Esophagus squamous epithelium (tissue), 5 donors: ENCODE data around the gene SNAI1. TPM values are rescaled to one million over a fixed set of nuclear protein-coding genes. Genes with fewer than 3 reads are reported as not detected.

Source experiments
- DNase-seq: peaks from one replicate; lab custom pipeline; 2025; lab: John Stamatoyannopoulos, UW
- H3K27ac ChIP-seq, 4 donors: fragments of 200-600 bp; sonication (generic); one replicate each; pipeline ENCODE4 v1.5.1; 2016 to 2019; ENCODE audit warnings: mild to moderate bottlenecking in 1 of 4
- H3K27me3 ChIP-seq, 4 donors: fragments of 200-600 bp; sonication (generic); 1 replicate in 3 of 4; 2 replicates in 1 of 4; pipeline versions ENCODE4 v1.5.1 to v1.6.0; 2017 to 2021; ENCODE audit warnings: antibody characterized with exemption in 1 of 4
- H3K36me3 ChIP-seq, 3 donors: fragments of 200-600 bp; sonication (generic); one replicate each; pipeline ENCODE4 v1.5.1; 2016 to 2019
- H3K4me1 ChIP-seq, 3 donors: fragments of 200-600 bp; sonication (generic); one replicate each; pipeline ENCODE4 v1.5.1; 2017 to 2019
- H3K4me3 ChIP-seq, 4 donors: fragments of 200-600 bp; sonication (generic); 1 replicate in 3 of 4; 2 replicates in 1 of 4; pipeline ENCODE4 v1.5.1; 2016 to 2019; ENCODE audit warnings: mild to moderate bottlenecking in 2 of 4, moderate library complexity in 1 of 4
- H3K9me3 ChIP-seq, 3 donors: fragments of 200-600 bp; sonication (generic); one replicate each; pipeline ENCODE4 v1.5.1; 2016 to 2019
- CTCF ChIP-seq, 6 experiments: fragments of 450-650 bp in 4 of 6; fragments of 200-600 bp in 2 of 6; sonication (generic) in 2 of 6; IDR thresholded peaks; one replicate each; pipeline ENCODE4 v1.5.1; 2016 to 2019; ENCODE audit warnings: antibody characterized with exemption in 6 of 6, mild to moderate bottlenecking in 4 of 6, moderate library complexity in 4 of 6
- POLR2A ChIP-seq, 4 donors: fragments of 450-650 bp; IDR thresholded peaks; one replicate each; pipeline ENCODE4 v1.6.1; 2017; ENCODE audit warnings: antibody characterized with exemption in 4 of 4, mild to moderate bottlenecking in 4 of 4, moderate library complexity in 3 of 4
- WGBS, 2 donors: methylation state at CpG; one replicate each; pipeline ENCODE4 v1.1.5; 2018; 5-methylcytosine and 5-hydroxymethylcytosine counted together
- intact Hi-C: fragments of 100-400 bp; cut with DNase I; formaldehyde crosslinking; loops from one replicate; pipeline ENCODE4 v1.15.0; 2022
- small RNA-seq, 4 donors: library from RNA; depleted of rRNA; stranded (forward); fragments of <200 nt; gene quantifications; one replicate each; pipeline ENCODE3, GENCODE V24; 2016
- total RNA-seq, 4 donors: library from RNA; depleted of rRNA; stranded (reverse); fragments of >200 nt; gene quantifications; one replicate each; pipeline ENCODE4 v1.1.0, GENCODE V29; 2016
- donor health status: DM: yes; HTN: yes; CAD: no.

SNAI1 gene
- total RNA-seq, 4 donors from 2014 or later, result 0.44 to 1.3 (median 0.75) TPM; not detected in 1

GRCh38 chr20:50034567-50035180 lies 51.9 kb downstream of the SNAI1 start:
- intact Hi-C loops, result no loop called here
- Histone ChIP-seq H3K36me3 (no peaks in the 10 kb centered on the region), H3K9me3 (no peaks in the 10 kb centered on the region), H3K4me3 (no peak overlapping the region), H3K27me3 (no peaks in the 10 kb centered on the region), H3K27ac (peak overlapping the region in 2 of 4 donors; percentile 6 to 14), H3K4me1 (peaks cover 18 to 41% (median 34%) of the 10 kb centered on the region in 3 donors)
- WGBS, 2 donors, result 20% methylated on average over 3 of the region's 9 CpGs; no CpG with 5 or more reads in 1 of the 2 donors
- TF ChIP-seq CTCF (IDR thresholded peaks at IDR 0.05) (no peak), POLR2A (IDR thresholded peaks at IDR 0.05) (no peak)
- DNase-seq, result no peak

GRCh38 chr20:50036703-50037102 lies 53.9 kb downstream of the SNAI1 start:
- intact Hi-C loops, result no loop called here
- H3K27me3 ChIP-seq, result no peaks in the 10 kb centered on the region
- DNase-seq, result no peak
- H3K27ac ChIP-seq, result no peak overlapping the region
- no CpG with 5 or more reads among the region's 3 CpGs for WGBS, 2 donors
- no peaks in the 10 kb centered on the region for H3K36me3 ChIP-seq
- H3K4me1 ChIP-seq, result peaks cover 11 to 31% (median 24%) of the 10 kb centered on the region in 3 donors
- no peaks in the 10 kb centered on the region for H3K9me3 ChIP-seq
- TF ChIP-seq POLR2A (IDR thresholded peaks at IDR 0.05), result no peak
- TF ChIP-seq CTCF (IDR thresholded peaks at IDR 0.05), result no peak
- H3K4me3 ChIP-seq, result no peak overlapping the region

GRCh38 chr20:50037123-50037522 lies 54.3 kb downstream of the SNAI1 start:
- peaks cover 11 to 31% (median 24%) of the 10 kb centered on the region in 3 donors for H3K4me1 ChIP-seq
- TF ChIP-seq POLR2A (IDR thresholded peaks at IDR 0.05), result no peak
- TF ChIP-seq CTCF (IDR thresholded peaks at IDR 0.05), result no peak
- H3K27ac ChIP-seq, result no peak overlapping the region
- H3K9me3 ChIP-seq, result no peaks in the 10 kb centered on the region
- H3K36me3 ChIP-seq, result no peaks in the 10 kb centered on the region
- intact Hi-C loops, result no loop called here
- DNase-seq, result no peak
- no peaks in the 10 kb centered on the region for H3K27me3 ChIP-seq
- no peak overlapping the region for H3K4me3 ChIP-seq
- 40 to 60% methylated on average over 1 of the region's 3 CpGs for WGBS, 2 donors

- peaks cover 11 to 31% (median 24%) of the 10 kb centered on the region in 3 donors for H3K4me1 ChIP-seq
- no peaks in the 10 kb centered on the region for H3K36me3 ChIP-seq
- WGBS, 2 donors, result 76 to 83% methylated on average over 7 of the region's 7 CpGs
- no peaks in the 10 kb centered on the region for H3K27me3 ChIP-seq
- intact Hi-C loops, result no loop called here
- no peak for TF ChIP-seq CTCF (IDR thresholded peaks at IDR 0.05)
- TF ChIP-seq POLR2A (IDR thresholded peaks at IDR 0.05), result no peak
- H3K27ac ChIP-seq, result no peak overlapping the region
- no peak for DNase-seq
- no peak overlapping the region for H3K4me3 ChIP-seq
- H3K9me3 ChIP-seq, result no peaks in the 10 kb centered on the region
These were observed 54.8 kb downstream of the SNAI1 start for GRCh38 chr20:50037575-50037974.

GRCh38 chr20:50038169-50038568 lies 55.4 kb downstream of the SNAI1 start:
- Histone ChIP-seq H3K36me3 (no peaks in the 10 kb centered on the region), H3K4me1 (peaks cover 11 to 31% (median 24%) of the 10 kb centered on the region in 3 donors), H3K9me3 (no peaks in the 10 kb centered on the region), H3K27ac (no peak overlapping the region), H3K27me3 (no peaks in the 10 kb centered on the region), H3K4me3 (no peak overlapping the region)
- WGBS, 2 donors, result 53 to 66% methylated on average over 4 to 5 of the region's 6 CpGs
- TF ChIP-seq POLR2A (IDR thresholded peaks at IDR 0.05), result no peak
- no peak for TF ChIP-seq CTCF (IDR thresholded peaks at IDR 0.05)
- intact Hi-C loops, result no loop called here
- DNase-seq, result no peak

Small RNAs within 50 kb of the gene (small RNA-seq; reads per million reads assigned to genes)
- 0 reads per million in 4 donors for gene RF00017
- 0 reads per million in 4 donors for gene RNU6-147P

Other genes with a start within 250 kb of the SNAI1 start
- gene SLC9A8, start 170.2 kb upstream of the SNAI1 start, total RNA-seq, result 10 to 100 TPM; 11.5 to 14.1 (median 11.9) TPM
- 1 to 10 TPM; 3.3 to 5.6 (median 4.0) TPM for gene SPATA2, start 67.5 kb upstream of the SNAI1 start, total RNA-seq
- gene RNF114, start 46.6 kb upstream of the SNAI1 start, total RNA-seq, result 100 to 1,000 TPM in 1 of 4 donors, 10 to 100 TPM in 3; 73.2 to 102 (median 79.7) TPM
- gene UBE2V1, start 130.2 kb downstream of the SNAI1 start, total RNA-seq, result 10 to 100 TPM; 44.4 to 80.7 (median 63.4) TPM
- 10 to 100 TPM; 32.8 to 54.0 (median 46.7) TPM for gene PEDS1, start 170.7 kb downstream of the SNAI1 start, total RNA-seq
- 10 to 100 TPM; 31.3 to 46.5 (median 38.2) TPM for gene CEBPB, start 207.8 kb downstream of the SNAI1 start, total RNA-seq